Panc1 (cell line): ENCODE results near the gene DGCR2. TPM values are rescaled to one million over a fixed set of nuclear protein-coding genes. Genes with fewer than 3 reads are reported as not detected.

Experiments used
- ATAC-seq: fragments of 200-7000 bp; cut with Tn5 transposase; 2 replicates; pipeline ENCODE4 v1.9.1; 2020; ENCODE audit warnings: mild to moderate bottlenecking, moderate library complexity
- BruUV-seq: library from RNA; stranded (reverse); fragments of 400-500 nt; replicated peaks from 2 replicates; lab custom pipeline; 2021; lab: Mats Ljungman, UMichigan
- CTCF ChIA-PET: fragments of 300-600 bp; sonication (Branson Sonifier 250); formaldehyde crosslinking; loops from one replicate; lab custom pipeline; 2022; ENCODE audit warnings: antibody characterized with exemption; lab: Charles Lee
- POLR2A ChIA-PET: fragments of 300-600 bp; sonication (Branson Sonifier 250); formaldehyde crosslinking; loops from one replicate; lab custom pipeline; 2022; ENCODE audit warnings: antibody characterized with exemption; lab: Charles Lee
- DNase-seq: peaks from one replicate; pipeline ENCODE4 v3.0.0-alpha.2; 2010; ENCODE audit warnings: low read depth, low spot score
- H3K27ac ChIP-seq: 2 replicates; pipeline ENCODE4 v1.5.1; 2011; ENCODE audit warnings: mild to moderate bottlenecking, low read length, inconsistent platforms
- H3K27me3 ChIP-seq: fragments of 200-500 bp; sonication (Bioruptor generic); 2 replicates; pipeline ENCODE4 v1.6.0; 2014; ENCODE audit warnings: low read length, inconsistent platforms; ENCODE audit not compliant: control insufficient read depth, insufficient read depth
- H3K36me3 ChIP-seq: fragments of 200-500 bp; sonication (Bioruptor generic); 2 replicates; pipeline ENCODE4 v1.5.1; 2014; ENCODE audit warnings: inconsistent platforms, mild to moderate bottlenecking, low read length, moderate library complexity; ENCODE audit not compliant: control insufficient read depth, insufficient read depth
- H3K4me1 ChIP-seq: 2 replicates; pipeline ENCODE4 v1.5.1; 2011; ENCODE audit warnings: inconsistent platforms, mild to moderate bottlenecking, low read length, moderate library complexity; ENCODE audit not compliant: control insufficient read depth, insufficient read depth
- H3K4me3 ChIP-seq, 2 experiments: 2 replicates each; pipeline ENCODE4 v1.5.1; 2011 to 2012; ENCODE audit warnings: low read depth in 2 of 2, low read length in 2 of 2, mild to moderate bottlenecking in 2 of 2, inconsistent platforms in 1 of 2, moderate library complexity in 1 of 2
- H3K9me3 ChIP-seq: fragments of 200-500 bp; sonication (Bioruptor generic); 2 replicates; pipeline ENCODE4 v1.5.1; 2014; ENCODE audit warnings: low read depth, mild to moderate bottlenecking, inconsistent platforms, low read length, moderate library complexity; ENCODE audit not compliant: control insufficient read depth, insufficient read depth
- CTCF ChIP-seq: fragments of 450-650 bp; IDR thresholded peaks from 2 replicates; pipeline ENCODE4 v1.5.1; 2017; ENCODE audit warnings: mild to moderate bottlenecking
- POLR2AphosphoS5 ChIP-seq: IDR thresholded peaks from 2 replicates; pipeline ENCODE4 v1.6.1; 2012; ENCODE audit warnings: mild to moderate bottlenecking, low read depth, low read length, moderate library complexity
- REST ChIP-seq, 2 experiments: IDR thresholded peaks; 2 replicates each; pipeline ENCODE4 v1.6.1; 2011 to 2012; ENCODE audit warnings: low read depth in 2 of 2, control low read depth in 1 of 2, low read length in 1 of 2, mild to moderate bottlenecking in 1 of 2, moderate library complexity in 1 of 2; ENCODE audit not compliant: insufficient read depth in 1 of 2
- SIN3A ChIP-seq: IDR thresholded peaks from 2 replicates; pipeline ENCODE4 v1.6.1; 2012; ENCODE audit warnings: low read depth, mild to moderate bottlenecking, low read length, moderate library complexity, borderline replicate concordance; ENCODE audit not compliant: insufficient read depth
- TCF7L2 ChIP-seq: IDR thresholded peaks from 2 replicates; pipeline ENCODE4 v1.6.1; 2011; ENCODE audit warnings: mild to moderate bottlenecking, low read depth, low read length, inconsistent platforms
- in situ Hi-C: cut with HindIII; loops from 2 replicates; pipeline ENCODE4 v1.10.0; 2016; ENCODE audit warnings: low sequenced_read_pairs, low pct_unique_long_range_greater_than_20kb
- intact Hi-C: fragments of 100-400 bp; cut with micrococcal nuclease; formaldehyde crosslinking; loops from one replicate; pipeline ENCODE4 v1.10.0; 2022; ENCODE audit not compliant: unreplicated experiment
- total RNA-seq: library from RNA; stranded (reverse); gene quantifications from one replicate; pipeline ENCODE4 v1.2.1, GENCODE V29; 2021; ENCODE audit not compliant: unreplicated experiment

The DGCR2 gene
- total RNA-seq, 1 experiment from 2014 or later = 35.1 TPM

- intact Hi-C loops = no loop called here
- Histone ChIP-seq H3K36me3 (no peaks in the 10 kb centered on the region), H3K27me3 (no peaks in the 10 kb centered on the region), H3K4me3 (no peak overlapping the region), H3K9me3 (no peaks in the 10 kb centered on the region), H3K27ac (no peak overlapping the region), H3K4me1 (no peaks in the 10 kb centered on the region)
- POLR2A ChIA-PET = no interaction called here
- in situ Hi-C loops = no loop called here
- CTCF ChIA-PET = no interaction called here
- no peak for DNase-seq
- TF ChIP-seq POLR2AphosphoS5 = no peak
- TF ChIP-seq SIN3A = no peak
- no peak for TF ChIP-seq CTCF
- no peak for TF ChIP-seq TCF7L2
- TF ChIP-seq REST (IDR thresholded peaks at IDR 0.05; ENCODE audit: insufficient read depth in 1 of 2, low read depth in 2 of 2, low read length in 1 of 2) = no peak
- no TSS peak for BruUV-seq
- no peak for ATAC-seq
These were observed 99.5 kb downstream of the DGCR2 start for GRCh38 chr22:19022755-19023154.

- DNase-seq (no peak), ATAC-seq (no peak)
- CTCF ChIA-PET = no interaction called here
- Histone ChIP-seq H3K9me3 (no peaks in the 10 kb centered on the region), H3K36me3 (no peaks in the 10 kb centered on the region), H3K4me1 (no peaks in the 10 kb centered on the region), H3K27ac (no peak overlapping the region), H3K27me3 (no peaks in the 10 kb centered on the region), H3K4me3 (no peak overlapping the region)
- POLR2A ChIA-PET = no interaction called here
- BruUV-seq = no TSS peak
- intact Hi-C loops (no loop called here), in situ Hi-C loops (no loop called here)
- no peak for TF ChIP-seq REST (IDR thresholded peaks at IDR 0.05; ENCODE audit: insufficient read depth in 1 of 2, low read depth in 2 of 2, low read length in 1 of 2)
- no peak for TF ChIP-seq TCF7L2
- no peak for TF ChIP-seq SIN3A
- TF ChIP-seq POLR2AphosphoS5 = no peak
- TF ChIP-seq CTCF = no peak
These were observed 102.6 kb downstream of the DGCR2 start for GRCh38 chr22:19019679-19020032.
